ENCODE measurements around the gene CDC42SE1.
"Not testable (repeated sequence)": the region's sequence is repeated elsewhere in the genome, so short reads cannot be mapped to it uniquely, and the experiment has no call there.

CDC42SE1 gene

DNA sequence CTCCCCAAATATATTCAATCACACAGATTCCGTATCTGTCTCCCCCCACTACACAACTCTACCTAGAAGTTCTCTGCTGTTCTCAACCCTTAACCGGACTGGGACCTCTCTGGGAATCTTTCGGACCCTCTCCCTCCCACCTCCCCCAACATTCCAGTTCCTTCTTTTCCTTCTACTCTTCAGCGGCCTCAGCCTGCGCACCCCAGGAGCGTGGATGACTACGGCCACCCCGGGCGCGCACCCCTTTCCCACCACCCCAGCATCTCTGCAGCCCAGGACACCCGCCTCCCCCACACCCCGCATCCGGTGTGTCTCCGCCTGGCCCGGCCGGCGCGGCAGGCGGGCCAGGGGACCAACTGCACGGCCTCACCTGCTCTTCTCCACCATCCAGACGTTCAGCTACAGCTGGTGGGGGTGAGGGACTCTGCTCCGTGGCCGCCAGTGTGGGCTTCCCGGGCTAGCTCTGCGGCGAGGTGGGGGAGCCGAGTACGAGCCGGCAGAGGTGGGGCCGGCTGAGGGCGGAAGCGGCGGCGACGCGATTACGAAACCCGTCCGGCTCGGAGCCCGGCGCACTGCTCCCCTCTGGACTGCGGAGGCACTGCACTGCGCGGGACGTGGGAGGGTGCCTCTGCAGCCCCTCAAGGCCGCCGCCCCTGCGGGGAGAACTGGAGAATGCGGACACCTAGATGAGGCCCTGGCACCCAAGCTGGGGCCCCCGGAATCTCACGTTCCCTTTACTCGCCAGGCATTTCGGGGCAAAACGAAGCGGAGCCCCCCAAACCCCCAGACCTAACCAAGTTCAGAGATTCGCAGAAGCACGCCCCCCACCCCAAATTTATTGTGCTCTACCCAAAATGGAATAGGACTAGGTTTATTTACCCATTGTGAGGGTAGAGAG is at the start of gene CDC42SE1:
CDC42SE1 (minus strand) TSS at position 514 of the 898 bp plus-strand sequence. CDS start 3,892 bp downstream, outside the sequence.
- Histone ChIP-seq H3K4me3 (peak within 1 kb of the TSS; percentile 96), H3K27ac (peak within 1 kb of the TSS; percentile 89 to 98)
- TF ChIP-seq, protein P1, sequence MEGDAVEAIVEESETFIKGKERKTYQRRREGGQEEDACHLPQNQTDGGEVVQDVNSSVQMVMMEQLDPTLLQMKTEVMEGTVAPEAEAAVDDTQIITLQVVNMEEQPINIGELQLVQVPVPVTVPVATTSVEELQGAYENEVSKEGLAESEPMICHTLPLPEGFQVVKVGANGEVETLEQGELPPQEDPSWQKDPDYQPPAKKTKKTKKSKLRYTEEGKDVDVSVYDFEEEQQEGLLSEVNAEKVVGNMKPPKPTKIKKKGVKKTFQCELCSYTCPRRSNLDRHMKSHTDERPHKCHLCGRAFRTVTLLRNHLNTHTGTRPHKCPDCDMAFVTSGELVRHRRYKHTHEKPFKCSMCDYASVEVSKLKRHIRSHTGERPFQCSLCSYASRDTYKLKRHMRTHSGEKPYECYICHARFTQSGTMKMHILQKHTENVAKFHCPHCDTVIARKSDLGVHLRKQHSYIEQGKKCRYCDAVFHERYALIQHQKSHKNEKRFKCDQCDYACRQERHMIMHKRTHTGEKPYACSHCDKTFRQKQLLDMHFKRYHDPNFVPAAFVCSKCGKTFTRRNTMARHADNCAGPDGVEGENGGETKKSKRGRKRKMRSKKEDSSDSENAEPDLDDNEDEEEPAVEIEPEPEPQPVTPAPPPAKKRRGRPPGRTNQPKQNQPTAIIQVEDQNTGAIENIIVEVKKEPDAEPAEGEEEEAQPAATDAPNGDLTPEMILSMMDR (IDR thresholded peaks at IDR 0.05): peak; percentile 66
- DNase-seq (ENCODE audit: low spot score): peak; percentile 89

- no peak for DNase-seq (ENCODE audit: low spot score)
- TF ChIP-seq, protein P1 (IDR thresholded peaks at IDR 0.05): no peak
- Histone ChIP-seq H3K27ac (no peak overlapping the region), H3K4me3 (no peak overlapping the region)
Measured at GRCh38 chr1:151108331-151108730, 48.9 kb upstream of the CDC42SE1 start.

- H3K4me3 ChIP-seq: no peak overlapping the region
- H3K27ac ChIP-seq: no peak overlapping the region
- no peak for DNase-seq (ENCODE audit: low spot score)
- TF ChIP-seq, protein P1 (IDR thresholded peaks at IDR 0.05): no peak
Measured at GRCh38 chr1:151106894-151107293, 47.5 kb upstream of the CDC42SE1 start.

GRCh38 chr1:151104630-151105029 is 45.2 kb upstream of the CDC42SE1 start:
- H3K27ac ChIP-seq: no peak overlapping the region
- TF ChIP-seq, protein P1 (IDR thresholded peaks at IDR 0.05): no peak
- no peak for DNase-seq (ENCODE audit: low spot score)
- no peak overlapping the region for H3K4me3 ChIP-seq

DNA sequence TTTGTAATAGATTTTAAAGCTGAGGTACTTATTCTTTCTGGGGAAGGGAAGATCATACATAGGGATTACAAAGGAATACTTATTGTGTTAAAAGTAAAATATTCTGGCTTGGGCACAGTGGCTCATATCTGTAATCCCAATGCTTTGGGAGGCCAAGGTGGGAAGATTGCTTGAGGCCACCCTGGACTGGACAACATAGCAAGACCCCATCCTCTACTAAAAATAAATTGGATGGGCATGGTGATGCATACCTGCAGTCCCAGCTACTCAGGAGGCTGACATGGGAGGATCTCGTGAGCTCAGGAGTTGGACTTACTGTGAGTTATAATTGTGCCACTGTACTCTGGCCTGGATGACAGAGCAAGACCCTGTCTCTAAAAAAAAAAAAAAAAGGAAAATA is 38.7 kb upstream of the CDC42SE1 start:
- Histone ChIP-seq H3K4me3 (no peak overlapping the region), H3K27ac (no peak overlapping the region)
- no peak for DNase-seq (ENCODE audit: low spot score)
- TF ChIP-seq, protein P1 (IDR thresholded peaks at IDR 0.05): no peak

DNA sequence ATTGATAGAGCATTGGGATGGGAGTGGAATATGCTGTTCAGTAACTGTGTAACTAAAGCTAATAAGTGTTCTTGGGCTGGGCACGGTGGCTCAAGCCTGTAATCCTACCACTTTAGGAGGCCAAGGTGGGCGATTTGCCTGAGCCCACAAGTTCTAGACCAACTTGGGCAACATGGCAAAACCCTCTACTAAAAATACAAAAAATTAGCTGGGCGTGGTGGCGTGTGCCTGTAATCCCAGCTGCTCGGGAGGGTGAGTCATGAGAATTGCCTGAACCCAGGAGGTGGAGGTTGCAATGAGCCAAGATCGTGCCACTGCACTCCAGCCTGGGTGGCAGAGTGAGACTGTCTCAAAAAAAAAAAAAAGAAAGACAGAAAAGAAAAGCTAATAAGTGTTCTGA is 38.0 kb upstream of the CDC42SE1 start:
- not testable (repeated sequence) for H3K27ac ChIP-seq; DNase-seq (ENCODE audit: low spot score); H3K4me3 ChIP-seq

DNA sequence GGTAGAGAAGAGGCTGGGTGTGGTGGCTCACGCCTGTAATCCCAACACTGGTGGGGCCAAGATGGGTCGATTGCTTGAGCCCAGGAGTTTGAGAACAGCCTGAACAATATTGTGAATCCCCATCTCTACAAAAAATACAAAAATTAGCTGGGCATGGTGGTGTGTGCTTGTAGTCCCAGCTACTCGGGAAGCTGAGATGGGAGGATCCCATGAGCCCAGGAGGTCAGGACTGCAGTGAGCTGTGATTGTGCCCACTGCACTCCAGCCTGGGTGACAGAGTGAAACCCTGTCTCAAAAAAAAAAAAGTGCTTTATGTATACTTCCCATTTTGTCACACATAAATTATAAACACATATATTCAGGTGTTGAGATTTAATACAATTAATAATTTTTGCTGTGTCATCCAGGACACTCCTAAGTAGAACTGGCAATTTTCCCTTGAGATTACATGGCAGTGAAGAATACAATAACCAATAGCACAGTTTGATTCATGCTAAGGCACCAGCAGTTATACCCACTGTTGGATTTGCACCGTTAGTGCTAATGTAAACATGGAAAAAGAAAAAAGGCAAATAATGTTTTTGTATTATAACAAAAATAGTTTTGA is 26.6 kb upstream of the CDC42SE1 start:
- Histone ChIP-seq H3K27ac (no peak overlapping the region), H3K4me3 (no peak overlapping the region)
- DNase-seq (ENCODE audit: low spot score): no peak
- TF ChIP-seq, protein P1 (IDR thresholded peaks at IDR 0.05): no peak
